HFF-Myc (cell line): Measurements from ENCODE around the gene ANK3.

Source experiments
- DNase-seq: peaks from one replicate; pipeline ENCODE4 v3.0.0-alpha.2; 2011; ENCODE audit warnings: low read depth; ENCODE audit errors: extremely low read depth
- H3K4me3 ChIP-seq: replicated peaks from 2 replicates; pipeline ENCODE4 v1.5.1; 2011; ENCODE audit warnings: low read depth, mild to moderate bottlenecking, control low read depth, low read length
- TF ChIP-seq, protein P1 (sequence below): IDR thresholded peaks from 2 replicates; pipeline ENCODE4 v1.5.1; 2012; ENCODE audit warnings: mild to moderate bottlenecking, low read depth, low read length, control low read depth; ENCODE audit errors: missing control alignments

Gene ANK3

GRCh38 chr10:60224066-60224705 lies 165.5 kb downstream of the ANK3 start:
- no peak for DNase-seq
- no peak overlapping the region for H3K4me3 ChIP-seq
- TF ChIP-seq, protein P1, sequence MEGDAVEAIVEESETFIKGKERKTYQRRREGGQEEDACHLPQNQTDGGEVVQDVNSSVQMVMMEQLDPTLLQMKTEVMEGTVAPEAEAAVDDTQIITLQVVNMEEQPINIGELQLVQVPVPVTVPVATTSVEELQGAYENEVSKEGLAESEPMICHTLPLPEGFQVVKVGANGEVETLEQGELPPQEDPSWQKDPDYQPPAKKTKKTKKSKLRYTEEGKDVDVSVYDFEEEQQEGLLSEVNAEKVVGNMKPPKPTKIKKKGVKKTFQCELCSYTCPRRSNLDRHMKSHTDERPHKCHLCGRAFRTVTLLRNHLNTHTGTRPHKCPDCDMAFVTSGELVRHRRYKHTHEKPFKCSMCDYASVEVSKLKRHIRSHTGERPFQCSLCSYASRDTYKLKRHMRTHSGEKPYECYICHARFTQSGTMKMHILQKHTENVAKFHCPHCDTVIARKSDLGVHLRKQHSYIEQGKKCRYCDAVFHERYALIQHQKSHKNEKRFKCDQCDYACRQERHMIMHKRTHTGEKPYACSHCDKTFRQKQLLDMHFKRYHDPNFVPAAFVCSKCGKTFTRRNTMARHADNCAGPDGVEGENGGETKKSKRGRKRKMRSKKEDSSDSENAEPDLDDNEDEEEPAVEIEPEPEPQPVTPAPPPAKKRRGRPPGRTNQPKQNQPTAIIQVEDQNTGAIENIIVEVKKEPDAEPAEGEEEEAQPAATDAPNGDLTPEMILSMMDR, result no peak

DNA sequence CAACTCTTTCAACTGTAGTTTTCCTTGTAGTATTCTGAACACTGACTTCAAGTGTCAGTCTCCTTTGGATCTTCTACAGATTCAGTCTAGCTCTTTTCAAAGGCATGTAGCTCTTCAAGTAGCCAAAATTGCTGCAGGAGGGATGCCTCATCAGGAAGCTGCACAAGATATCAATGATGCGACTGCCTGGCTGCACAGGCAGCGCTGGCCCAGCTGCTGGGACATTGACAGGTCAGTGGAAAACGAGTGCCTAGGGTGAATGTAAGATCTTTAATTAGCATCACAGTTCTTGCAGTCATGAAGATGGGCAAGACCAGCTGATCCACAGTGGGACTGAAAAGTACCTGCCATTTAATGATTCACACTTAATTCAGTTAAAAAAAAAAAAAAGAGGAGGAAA lies 167.6 kb downstream of the ANK3 start:
- DNase-seq, result no peak
- TF ChIP-seq, protein P1, result no peak
- H3K4me3 ChIP-seq, result no peak overlapping the region

GRCh38 chr10:60212195-60212594 lies 177.5 kb downstream of the ANK3 start:
- TF ChIP-seq, protein P1, result no peak

GRCh38 chr10:60209874-60210570 lies 179.7 kb downstream of the ANK3 start:
- H3K4me3 ChIP-seq, result no peak overlapping the region
- TF ChIP-seq, protein P1, result no peak
- DNase-seq, result no peak

More at GRCh38 chr10:60212195-60212594, 177.5 kb downstream of the ANK3 start:
- no peak for DNase-seq
- H3K4me3 ChIP-seq, result no peak overlapping the region

DNA sequence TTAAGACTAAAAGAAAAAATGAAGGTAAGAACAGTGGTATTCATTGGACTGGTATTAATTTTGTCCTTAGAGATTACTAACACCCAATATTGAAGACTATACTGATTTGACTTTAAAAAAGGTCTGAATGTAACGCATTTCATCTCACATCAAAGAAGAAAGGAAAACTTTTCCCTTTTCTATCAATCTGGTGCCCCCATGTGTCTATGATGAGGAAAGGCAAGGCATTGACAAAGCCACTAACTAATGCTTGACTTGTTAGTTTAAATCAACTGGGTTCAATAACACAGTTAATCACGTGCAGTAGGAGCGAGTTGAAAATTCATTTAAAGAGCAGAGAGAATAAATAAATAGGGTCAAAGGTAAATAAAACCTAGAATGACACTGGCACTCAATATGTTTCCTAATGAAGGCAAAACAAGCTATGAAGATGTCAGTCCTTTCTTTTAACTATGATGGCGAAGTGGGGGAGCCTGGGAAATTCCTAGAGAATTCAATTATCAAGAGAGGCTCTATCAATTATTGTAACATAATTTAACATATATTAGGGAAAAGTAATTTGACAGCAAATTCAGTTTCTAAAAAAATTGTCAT lies 180.9 kb downstream of the ANK3 start:
- no peak overlapping the region for H3K4me3 ChIP-seq
- TF ChIP-seq, protein P1, result peak; percentile 72

DNA sequence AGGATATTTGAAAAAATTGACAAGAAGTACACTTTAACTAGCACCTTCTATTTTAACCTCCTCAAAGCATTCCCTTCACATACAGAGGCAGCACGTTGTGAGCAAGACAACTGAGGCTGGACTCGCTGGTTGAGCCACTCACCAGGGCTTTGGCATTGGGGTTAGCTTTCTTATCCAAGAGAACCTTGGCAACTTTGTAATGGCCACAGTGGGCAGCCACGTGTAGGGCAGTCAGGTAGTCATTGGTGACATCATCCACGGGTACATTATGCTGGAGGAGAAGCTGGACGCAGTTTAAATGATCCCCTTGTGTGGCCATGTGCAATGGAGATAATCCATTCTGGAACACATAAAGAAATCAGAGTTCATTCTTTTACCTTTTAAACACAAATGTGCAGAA lies 181.8 kb downstream of the ANK3 start:
- no peak for DNase-seq
- H3K4me3 ChIP-seq, result no peak overlapping the region
- TF ChIP-seq, protein P1, result no peak

More for the DNA sequence above, 180.9 kb downstream of the ANK3 start:
- peak; percentile 25 for DNase-seq
